ENCODE measurements around the gene ORC5.

DNA sequence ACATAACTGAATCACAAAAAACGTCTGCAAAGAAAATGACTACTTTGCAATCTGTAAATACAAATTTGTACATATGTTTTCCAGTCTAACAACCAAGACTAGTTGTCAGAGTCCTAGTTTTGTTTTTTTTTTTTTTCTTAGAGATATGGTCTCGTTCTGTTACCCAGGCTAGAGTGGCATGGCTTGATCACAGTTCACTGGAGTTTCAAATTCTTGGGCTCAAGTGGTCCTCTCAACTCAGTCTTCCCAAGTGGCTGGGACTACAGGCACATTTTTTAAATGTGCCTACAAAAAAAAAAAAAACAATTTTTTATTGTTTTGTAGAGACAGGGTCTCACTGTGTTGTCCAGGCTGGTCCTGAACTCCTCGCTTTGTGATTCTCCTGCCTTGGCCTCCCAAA, 70.8 kb downstream of the ORC5 start:
- TF ChIP-seq, protein P1, sequence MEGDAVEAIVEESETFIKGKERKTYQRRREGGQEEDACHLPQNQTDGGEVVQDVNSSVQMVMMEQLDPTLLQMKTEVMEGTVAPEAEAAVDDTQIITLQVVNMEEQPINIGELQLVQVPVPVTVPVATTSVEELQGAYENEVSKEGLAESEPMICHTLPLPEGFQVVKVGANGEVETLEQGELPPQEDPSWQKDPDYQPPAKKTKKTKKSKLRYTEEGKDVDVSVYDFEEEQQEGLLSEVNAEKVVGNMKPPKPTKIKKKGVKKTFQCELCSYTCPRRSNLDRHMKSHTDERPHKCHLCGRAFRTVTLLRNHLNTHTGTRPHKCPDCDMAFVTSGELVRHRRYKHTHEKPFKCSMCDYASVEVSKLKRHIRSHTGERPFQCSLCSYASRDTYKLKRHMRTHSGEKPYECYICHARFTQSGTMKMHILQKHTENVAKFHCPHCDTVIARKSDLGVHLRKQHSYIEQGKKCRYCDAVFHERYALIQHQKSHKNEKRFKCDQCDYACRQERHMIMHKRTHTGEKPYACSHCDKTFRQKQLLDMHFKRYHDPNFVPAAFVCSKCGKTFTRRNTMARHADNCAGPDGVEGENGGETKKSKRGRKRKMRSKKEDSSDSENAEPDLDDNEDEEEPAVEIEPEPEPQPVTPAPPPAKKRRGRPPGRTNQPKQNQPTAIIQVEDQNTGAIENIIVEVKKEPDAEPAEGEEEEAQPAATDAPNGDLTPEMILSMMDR (IDR thresholded peaks at IDR 0.05): no peak
- TF ChIP-seq POLR2A (IDR thresholded peaks at IDR 0.05) (no peak), EP300 (IDR thresholded peaks at IDR 0.05) (no peak)

Measured in ovary (tissue), 3 donors.